Adrenal gland (tissue), 5 donors: ENCODE measurements around the gene MIOX.

ENCODE experiments used
- POLR2A ChIP-seq, 2 donors: fragments of 450-650 bp; IDR thresholded peaks; one replicate each; pipeline ENCODE4 v1.6.1; 2017; ENCODE audit warnings: antibody characterized with exemption in 2 of 2, mild to moderate bottlenecking in 2 of 2, moderate library complexity in 1 of 2
- TF ChIP-seq, protein P1 (sequence below), 6 experiments: fragments of 450-650 bp in 4 of 6; fragments of 200-600 bp in 2 of 6; sonication (generic) in 1 of 6; IDR thresholded peaks; 1 replicate in 5 of 6; 2 replicates in 1 of 6; pipeline versions ENCODE4 v1.5.1 to v1.8.0; 2016 to 2021; ENCODE audit warnings: antibody characterized with exemption in 6 of 6, mild to moderate bottlenecking in 2 of 6, moderate library complexity in 1 of 6
- donor health status: DM: no; HTN: no; CAD: no.

GRCh38 chr22:50508897-50509296 lies 22.2 kb downstream of the MIOX start:
- TF ChIP-seq, protein P1, sequence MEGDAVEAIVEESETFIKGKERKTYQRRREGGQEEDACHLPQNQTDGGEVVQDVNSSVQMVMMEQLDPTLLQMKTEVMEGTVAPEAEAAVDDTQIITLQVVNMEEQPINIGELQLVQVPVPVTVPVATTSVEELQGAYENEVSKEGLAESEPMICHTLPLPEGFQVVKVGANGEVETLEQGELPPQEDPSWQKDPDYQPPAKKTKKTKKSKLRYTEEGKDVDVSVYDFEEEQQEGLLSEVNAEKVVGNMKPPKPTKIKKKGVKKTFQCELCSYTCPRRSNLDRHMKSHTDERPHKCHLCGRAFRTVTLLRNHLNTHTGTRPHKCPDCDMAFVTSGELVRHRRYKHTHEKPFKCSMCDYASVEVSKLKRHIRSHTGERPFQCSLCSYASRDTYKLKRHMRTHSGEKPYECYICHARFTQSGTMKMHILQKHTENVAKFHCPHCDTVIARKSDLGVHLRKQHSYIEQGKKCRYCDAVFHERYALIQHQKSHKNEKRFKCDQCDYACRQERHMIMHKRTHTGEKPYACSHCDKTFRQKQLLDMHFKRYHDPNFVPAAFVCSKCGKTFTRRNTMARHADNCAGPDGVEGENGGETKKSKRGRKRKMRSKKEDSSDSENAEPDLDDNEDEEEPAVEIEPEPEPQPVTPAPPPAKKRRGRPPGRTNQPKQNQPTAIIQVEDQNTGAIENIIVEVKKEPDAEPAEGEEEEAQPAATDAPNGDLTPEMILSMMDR (IDR thresholded peaks at IDR 0.05) = no peak
- no peak for TF ChIP-seq POLR2A (IDR thresholded peaks at IDR 0.05)
